Right ventricle myocardium inferior (tissue), 1 donor: Measurements from ENCODE around the gene OR5K1. TPM values are rescaled to one million over a fixed set of nuclear protein-coding genes. Genes with fewer than 3 reads are reported as not detected.

Source experiments
- ATAC-seq: fragments of 200-7000 bp; cut with Tn5 transposase; one replicate; pipeline ENCODE4 v1.9.1; 2020; ENCODE audit warnings: mild to moderate bottlenecking, moderate library complexity
- DNase-seq: peaks from one replicate; pipeline ENCODE4 v3.0.0; 2021; ENCODE audit errors: missing footprints
- intact Hi-C: fragments of 100-400 bp; cut with DNase I; formaldehyde crosslinking; loops from one replicate; pipeline ENCODE4 v1.11.0; 2022
- long read RNA-seq: library from polyadenylated mRNA; unstranded; transcript quantifications from one replicate; pipeline ENCODE4 v2.0.0, GENCODE V29; 2021
- total RNA-seq: library from RNA; stranded (reverse); fragmentation: NEBNext Ultra II Directional; extraction: Animal tissue kit (Norgen Biotek cat#: 25700); gene quantifications from one replicate; pipeline ENCODE4 v1.2.1, GENCODE V29; 2021
- donor health status: DM: no; HTN: yes; CAD: no; lungs with severe emphysema.

Gene OR5K1
- not detected for total RNA-seq
- long read RNA-seq = 0 reads

GRCh38 chr3:98462901-98463300 lies at the start of gene OR5K1:
Gene OR5K1, plus strand, starts transcription at chr3:98463201. Its CDS starts 6,376 bp downstream, at chr3:98469577.
- ATAC-seq (no peak), DNase-seq (no peak)
- intact Hi-C loops = no loop called here

GRCh38 chr3:98432575-98432974 lies 30.4 kb upstream of the OR5K1 start:
- ATAC-seq (no peak), DNase-seq (no peak)
- intact Hi-C loops = no loop called here

GRCh38 chr3:98433764-98434163 lies 29.2 kb upstream of the OR5K1 start:
- intact Hi-C loops = no loop called here
- no peak for DNase-seq
- ATAC-seq = no peak

- intact Hi-C loops = no loop called here
- ATAC-seq = no peak
- DNase-seq = no peak
Observed at GRCh38 chr3:98434412-98434811, 28.6 kb upstream of the OR5K1 start.

GRCh38 chr3:98440283-98440682 lies 22.7 kb upstream of the OR5K1 start:
- intact Hi-C loops = no loop called here
- no peak for DNase-seq
- ATAC-seq = no peak

- ATAC-seq (no peak), DNase-seq (no peak)
- intact Hi-C loops = no loop called here
Observed at GRCh38 chr3:98445949-98446406, 17.0 kb upstream of the OR5K1 start.

GRCh38 chr3:98449606-98450193 lies 13.3 kb upstream of the OR5K1 start:
- ATAC-seq (no peak), DNase-seq (no peak)
- intact Hi-C loops = no loop called here

GRCh38 chr3:98450372-98450771 lies 12.6 kb upstream of the OR5K1 start:
- intact Hi-C loops = no loop called here
- DNase-seq (no peak), ATAC-seq (no peak)

- DNase-seq (no peak), ATAC-seq (no peak)
- intact Hi-C loops = no loop called here
Observed at GRCh38 chr3:98453827-98454226, 9.2 kb upstream of the OR5K1 start.

GRCh38 chr3:98454929-98455328 lies 8.1 kb upstream of the OR5K1 start:
- no peak for DNase-seq
- intact Hi-C loops = no loop called here
- ATAC-seq = no peak

GRCh38 chr3:98457543-98457942 lies 5.5 kb upstream of the OR5K1 start:
- intact Hi-C loops = no loop called here
- no peak for DNase-seq
- ATAC-seq = no peak

GRCh38 chr3:98460220-98460619 lies 2.8 kb upstream of the OR5K1 start:
- ATAC-seq = no peak
- DNase-seq = no peak
- intact Hi-C loops = no loop called here

- DNase-seq (no peak), ATAC-seq (no peak)
- intact Hi-C loops = no loop called here
Observed at GRCh38 chr3:98482717-98483482, 19.9 kb downstream of the OR5K1 start.

- no peak for DNase-seq
- ATAC-seq = no peak
- intact Hi-C loops = no loop called here
Observed at GRCh38 chr3:98483626-98484025, 20.6 kb downstream of the OR5K1 start.

GRCh38 chr3:98497381-98497780 lies 34.4 kb downstream of the OR5K1 start, which contains the start of gene OR5K2:
Gene OR5K2, plus strand, starts transcription at chr3:98497681. Its CDS starts 0 bp downstream, at chr3:98497681.
- DNase-seq = no peak
- intact Hi-C loops = no loop called here
- no peak for ATAC-seq

GRCh38 chr3:98500019-98500418 lies 37.0 kb downstream of the OR5K1 start:
- intact Hi-C loops = no loop called here
- ATAC-seq (no peak), DNase-seq (no peak)

GRCh38 chr3:98501270-98501669 lies 38.3 kb downstream of the OR5K1 start:
- ATAC-seq (no peak), DNase-seq (no peak)
- intact Hi-C loops = no loop called here

- DNase-seq (no peak), ATAC-seq (no peak)
- intact Hi-C loops = no loop called here
Observed at GRCh38 chr3:98501863-98502576, 39.0 kb downstream of the OR5K1 start.

- ATAC-seq = no peak
- DNase-seq = no peak
- intact Hi-C loops = no loop called here
Observed at GRCh38 chr3:98504539-98504938, 41.5 kb downstream of the OR5K1 start.

GRCh38 chr3:98508582-98508981 lies 45.6 kb downstream of the OR5K1 start:
- intact Hi-C loops = no loop called here
- DNase-seq (no peak), ATAC-seq (no peak)
